HepG2 (cell line): ENCODE measurements around the gene INHA.
A peak's percentile ranks its signal among the peaks of the same experiment; 100 is the strongest.

Experiments
- GABPA ChIP-seq, 2 experiments: IDR thresholded peaks; 2 replicates each; pipeline ENCODE4 v1.6.1; 2011 to 2016; ENCODE audit warnings: low read depth in 2 of 2, low read length in 1 of 2, missing biosample characterization in 1 of 2, missing genetic modification characterization in 1 of 2
- JUN ChIP-seq: sonication (generic); formaldehyde crosslinking; IDR thresholded peaks from 2 replicates; pipeline ENCODE4 v1.4.0; 2020; ENCODE audit warnings: mild to moderate bottlenecking, missing genetic modification reagents
- KDM1A ChIP-seq: IDR thresholded peaks from 2 replicates; pipeline ENCODE4 v1.6.1; 2016; ENCODE audit warnings: missing compliant biosample characterization
- NBN ChIP-seq: fragments of 450-650 bp; conservative IDR thresholded peaks from 2 replicates; pipeline ENCODE4 v1.6.1; 2017
- ZNF282 ChIP-seq: fragments of 450-650 bp; IDR thresholded peaks from 2 replicates; pipeline ENCODE4 v1.6.1; 2018; ENCODE audit not compliant: partially characterized antibody
- ZNF552 ChIP-seq: sonication (generic); formaldehyde crosslinking; IDR thresholded peaks from 2 replicates; pipeline ENCODE4 v1.9.0; 2022; ENCODE audit warnings: missing genetic modification reagents, mild to moderate bottlenecking, borderline replicate concordance
- TF ChIP-seq, protein P1 (sequence below): IDR thresholded peaks from 2 replicates; pipeline ENCODE4 v1.6.1; 2012; ENCODE audit warnings: inconsistent platforms
- TF ChIP-seq, protein P2 (sequence below): sonication (generic); formaldehyde crosslinking; IDR thresholded peaks from 2 replicates; pipeline ENCODE4 v1.9.0; 2021; ENCODE audit warnings: missing genetic modification reagents, borderline replicate concordance
- TF ChIP-seq, protein P3 (sequence below): sonication (generic); formaldehyde crosslinking; IDR thresholded peaks from 2 replicates; pipeline ENCODE4 v1.4.0; 2020; ENCODE audit warnings: low read depth, missing genetic modification reagents

DNA sequence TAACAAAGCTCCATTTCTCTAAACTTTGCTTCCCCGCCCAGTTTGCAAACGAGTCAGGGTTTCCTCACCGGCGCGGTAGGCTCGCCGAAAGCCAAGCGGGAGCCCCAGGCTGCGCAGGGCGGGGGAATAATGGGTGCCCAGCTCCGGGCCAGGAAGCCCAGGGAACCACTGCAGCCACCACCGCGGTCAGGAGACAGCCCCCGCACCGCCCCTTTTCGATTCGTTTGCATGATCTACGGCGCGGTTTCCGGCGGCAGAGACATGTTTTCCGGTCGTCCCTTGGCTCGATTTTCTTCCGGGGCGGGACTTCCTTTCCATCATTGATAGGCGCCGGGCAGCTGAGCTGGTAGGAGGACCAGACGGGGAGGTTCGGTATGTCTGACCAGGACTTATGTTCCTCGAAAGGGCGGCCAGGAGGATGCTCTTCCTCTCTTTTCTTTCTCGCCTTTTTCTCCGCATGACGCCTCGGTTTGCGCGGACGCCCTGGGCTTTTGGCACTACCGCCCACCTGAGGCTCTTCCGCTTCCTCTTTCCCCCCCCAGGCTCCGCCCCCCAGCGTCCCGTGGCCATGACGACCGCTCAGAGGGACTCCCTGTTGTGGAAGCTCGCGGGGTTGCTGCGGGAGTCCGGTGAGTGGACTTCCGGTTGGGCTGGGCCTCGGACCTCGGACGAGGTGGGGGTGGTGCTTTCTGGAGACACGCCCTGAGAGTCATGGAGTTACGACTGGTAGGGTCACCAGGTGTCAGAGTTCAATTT, 25.6 kb downstream of the INHA start, which contains the start of gene STK11IP:
- TF ChIP-seq, protein P1, sequence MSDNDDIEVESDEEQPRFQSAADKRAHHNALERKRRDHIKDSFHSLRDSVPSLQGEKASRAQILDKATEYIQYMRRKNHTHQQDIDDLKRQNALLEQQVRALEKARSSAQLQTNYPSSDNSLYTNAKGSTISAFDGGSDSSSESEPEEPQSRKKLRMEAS, result peak; percentile 81
- TF ChIP-seq GABPA (IDR thresholded peaks at IDR 0.05; ENCODE audit: low read depth, low read length), result peak; percentile 77
- peak; percentile 95 for TF ChIP-seq GABPA (CRISPR knock-in tag; IDR thresholded peaks at IDR 0.05; ENCODE audit: low read depth)
- no peak for TF ChIP-seq KDM1A
- TF ChIP-seq NBN, result no peak
- TF ChIP-seq, protein P2, sequence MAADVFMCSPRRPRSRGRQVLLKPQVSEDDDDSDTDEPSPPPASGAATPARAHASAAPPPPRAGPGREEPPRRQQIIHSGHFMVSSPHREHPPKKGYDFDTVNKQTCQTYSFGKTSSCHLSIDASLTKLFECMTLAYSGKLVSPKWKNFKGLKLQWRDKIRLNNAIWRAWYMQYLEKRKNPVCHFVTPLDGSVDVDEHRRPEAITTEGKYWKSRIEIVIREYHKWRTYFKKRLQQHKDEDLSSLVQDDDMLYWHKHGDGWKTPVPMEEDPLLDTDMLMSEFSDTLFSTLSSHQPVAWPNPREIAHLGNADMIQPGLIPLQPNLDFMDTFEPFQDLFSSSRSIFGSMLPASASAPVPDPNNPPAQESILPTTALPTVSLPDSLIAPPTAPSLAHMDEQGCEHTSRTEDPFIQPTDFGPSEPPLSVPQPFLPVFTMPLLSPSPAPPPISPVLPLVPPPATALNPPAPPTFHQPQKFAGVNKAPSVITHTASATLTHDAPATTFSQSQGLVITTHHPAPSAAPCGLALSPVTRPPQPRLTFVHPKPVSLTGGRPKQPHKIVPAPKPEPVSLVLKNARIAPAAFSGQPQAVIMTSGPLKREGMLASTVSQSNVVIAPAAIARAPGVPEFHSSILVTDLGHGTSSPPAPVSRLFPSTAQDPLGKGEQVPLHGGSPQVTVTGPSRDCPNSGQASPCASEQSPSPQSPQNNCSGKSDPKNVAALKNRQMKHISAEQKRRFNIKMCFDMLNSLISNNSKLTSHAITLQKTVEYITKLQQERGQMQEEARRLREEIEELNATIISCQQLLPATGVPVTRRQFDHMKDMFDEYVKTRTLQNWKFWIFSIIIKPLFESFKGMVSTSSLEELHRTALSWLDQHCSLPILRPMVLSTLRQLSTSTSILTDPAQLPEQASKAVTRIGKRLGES (CRISPR knock-in tag), result no peak
- TF ChIP-seq JUN (CRISPR knock-in tag), result peak; percentile 26; the same call in 1 of the 2 replicates
- peak; percentile 67; the same call in 1 of the 2 replicates for TF ChIP-seq ZNF552 (CRISPR knock-in tag)
- no peak for TF ChIP-seq ZNF282
- TF ChIP-seq, protein P3, sequence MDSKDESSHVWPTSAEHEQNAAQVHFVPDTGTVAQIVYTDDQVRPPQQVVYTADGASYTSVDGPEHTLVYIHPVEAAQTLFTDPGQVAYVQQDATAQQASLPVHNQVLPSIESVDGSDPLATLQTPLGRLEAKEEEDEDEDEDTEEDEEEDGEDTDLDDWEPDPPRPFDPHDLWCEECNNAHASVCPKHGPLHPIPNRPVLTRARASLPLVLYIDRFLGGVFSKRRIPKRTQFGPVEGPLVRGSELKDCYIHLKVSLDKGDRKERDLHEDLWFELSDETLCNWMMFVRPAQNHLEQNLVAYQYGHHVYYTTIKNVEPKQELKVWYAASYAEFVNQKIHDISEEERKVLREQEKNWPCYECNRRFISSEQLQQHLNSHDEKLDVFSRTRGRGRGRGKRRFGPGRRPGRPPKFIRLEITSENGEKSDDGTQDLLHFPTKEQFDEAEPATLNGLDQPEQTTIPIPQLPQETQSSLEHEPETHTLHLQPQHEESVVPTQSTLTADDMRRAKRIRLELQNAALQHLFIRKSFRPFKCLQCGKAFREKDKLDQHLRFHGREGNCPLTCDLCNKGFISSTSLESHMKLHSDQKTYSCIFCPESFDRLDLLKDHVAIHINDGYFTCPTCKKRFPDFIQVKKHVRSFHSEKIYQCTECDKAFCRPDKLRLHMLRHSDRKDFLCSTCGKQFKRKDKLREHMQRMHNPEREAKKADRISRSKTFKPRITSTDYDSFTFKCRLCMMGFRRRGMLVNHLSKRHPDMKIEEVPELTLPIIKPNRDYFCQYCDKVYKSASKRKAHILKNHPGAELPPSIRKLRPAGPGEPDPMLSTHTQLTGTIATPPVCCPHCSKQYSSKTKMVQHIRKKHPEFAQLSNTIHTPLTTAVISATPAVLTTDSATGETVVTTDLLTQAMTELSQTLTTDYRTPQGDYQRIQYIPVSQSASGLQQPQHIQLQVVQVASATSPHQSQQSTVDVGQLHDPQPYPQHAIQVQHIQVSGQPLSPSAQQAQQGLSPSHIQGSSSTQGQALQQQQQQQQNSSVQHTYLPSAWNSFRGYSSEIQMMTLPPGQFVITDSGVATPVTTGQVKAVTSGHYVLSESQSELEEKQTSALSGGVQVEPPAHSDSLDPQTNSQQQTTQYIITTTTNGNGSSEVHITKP, result peak; percentile 74
